T-cell (primary cell): ENCODE results near the gene TPRA1. TPM values are rescaled to one million over a fixed set of nuclear protein-coding genes. Genes with fewer than 3 reads are reported as not detected.

Experiments used
- ATAC-seq, 4 experiments: fragments of 200-7000 bp in 3 of 4; fragments of 150-1000 bp in 1 of 4; cut with Tn5 transposase; replicated peaks in 1 of 4; 1 replicate in 3 of 4; 2 replicates in 1 of 4; pipeline ENCODE4 v1.10.0; 2021; ENCODE audit warnings: moderate library complexity in 3 of 4, mild to moderate bottlenecking in 2 of 4, moderate number of reproducible peaks in 1 of 4
- CTCF ChIA-PET, 2 donors: fragments of 300-600 bp; sonication (Branson Sonifier 250); formaldehyde crosslinking; loops; one replicate each; lab custom pipeline; 2022; ENCODE audit warnings: antibody characterized with exemption in 2 of 2; lab: Charles Lee
- POLR2A ChIA-PET, 2 donors: fragments of 300-600 bp; sonication (Branson Sonifier 250); formaldehyde crosslinking; loops; one replicate each; lab custom pipeline; 2022; ENCODE audit warnings: antibody characterized with exemption in 2 of 2; lab: Charles Lee
- DNase-seq, 35 experiments: peaks; one replicate each; pipeline versions ENCODE4 v3.0.0 to v3.0.0-alpha.2; 2013 to 2023
- H3K27ac ChIP-seq: one replicate; pipeline ENCODE4 v1.5.1; 2013; ENCODE audit warnings: low read length
- H3K27me3 ChIP-seq, 2 experiments: replicated peaks in 1 of 2; 1 replicate in 1 of 2; 2 replicates in 1 of 2; pipeline versions ENCODE4 v1.6.1 to v1.7.0; 2013; ENCODE audit warnings: low read length in 1 of 2, mixed read lengths in 1 of 2; ENCODE audit not compliant: control insufficient read depth in 2 of 2, insufficient read depth in 2 of 2; ENCODE audit errors: extremely low read depth in 1 of 2
- H3K36me3 ChIP-seq, 2 donors: 1 replicate in 1 of 2; 2 replicates in 1 of 2; pipeline versions ENCODE4 v1.6.1 to v1.7.0; 2013; ENCODE audit warnings: low read length in 1 of 2; ENCODE audit not compliant: control insufficient read depth in 2 of 2, insufficient read depth in 1 of 2; ENCODE audit errors: extremely low read depth in 1 of 2
- H3K4me1 ChIP-seq, 2 experiments: 1 replicate in 1 of 2; 2 replicates in 1 of 2; pipeline versions ENCODE4 v1.6.1 to v1.7.0; 2013; ENCODE audit warnings: low read length in 2 of 2, mixed read lengths in 1 of 2; ENCODE audit not compliant: insufficient read depth in 2 of 2, control insufficient read depth in 1 of 2; ENCODE audit errors: extremely low read depth in 1 of 2
- H3K4me3 ChIP-seq, 2 donors: 1 replicate in 1 of 2; 2 replicates in 1 of 2; pipeline versions ENCODE4 v1.5.1 to v1.7.0; 2013; ENCODE audit warnings: mild to moderate bottlenecking in 2 of 2, low read length in 1 of 2, moderate library complexity in 1 of 2; ENCODE audit not compliant: control insufficient read depth in 1 of 2; ENCODE audit errors: extremely low read depth in 1 of 2
- H3K9me3 ChIP-seq: 2 replicates; pipeline ENCODE4 v1.7.0; 2013
- H3K27ac Mint-ChIP-seq, 2 donors: one replicate each; pipeline ENCODE4 v1.8.0; 2020 to 2021; ENCODE audit warnings: mild to moderate bottlenecking in 2 of 2, mixed read lengths in 2 of 2
- H3K27me3 Mint-ChIP-seq, 2 donors: one replicate each; pipeline ENCODE4 v1.8.0; 2021 to 2022; ENCODE audit warnings: mixed read lengths in 2 of 2
- H3K36me3 Mint-ChIP-seq: one replicate; pipeline ENCODE4 v1.8.0; 2021; ENCODE audit warnings: mixed read lengths
- H3K4me1 Mint-ChIP-seq, 3 donors: one replicate each; pipeline ENCODE4 v1.8.0; 2020 to 2022; ENCODE audit warnings: mixed read lengths in 3 of 3, mild to moderate bottlenecking in 1 of 3
- H3K4me3 Mint-ChIP-seq, 3 donors: one replicate each; pipeline ENCODE4 v1.8.0; 2020 to 2022; ENCODE audit warnings: mild to moderate bottlenecking in 3 of 3, mixed read lengths in 3 of 3, moderate library complexity in 3 of 3
- H3K9me3 Mint-ChIP-seq, 3 donors: one replicate each; pipeline ENCODE4 v1.8.0; 2020 to 2022; ENCODE audit warnings: mixed read lengths in 3 of 3
- WGBS: methylation state at CpG from one replicate; pipeline ENCODE4 v1.1.5; 2013; ENCODE audit warnings: missing lambda C conversion rate; ENCODE audit not compliant: insufficient coverage; 5-methylcytosine and 5-hydroxymethylcytosine counted together
- total RNA-seq, 35 experiments: library from RNA in 6 of 35; stranded (reverse) in 6 of 35; fragments of 120-200 nt in 1 of 35; gene quantifications; one replicate each; pipeline versions ENCODE4 v1.2.1 to v1.2.4 and lab custom pipeline; 2013 to 2026

The TPRA1 gene
- total RNA-seq, 5 donors from 2014 or later (not counting 1 experiment from before 2014, with no cell fraction given): 17.1 to 38.4 (median 34.6) TPM

DNA sequence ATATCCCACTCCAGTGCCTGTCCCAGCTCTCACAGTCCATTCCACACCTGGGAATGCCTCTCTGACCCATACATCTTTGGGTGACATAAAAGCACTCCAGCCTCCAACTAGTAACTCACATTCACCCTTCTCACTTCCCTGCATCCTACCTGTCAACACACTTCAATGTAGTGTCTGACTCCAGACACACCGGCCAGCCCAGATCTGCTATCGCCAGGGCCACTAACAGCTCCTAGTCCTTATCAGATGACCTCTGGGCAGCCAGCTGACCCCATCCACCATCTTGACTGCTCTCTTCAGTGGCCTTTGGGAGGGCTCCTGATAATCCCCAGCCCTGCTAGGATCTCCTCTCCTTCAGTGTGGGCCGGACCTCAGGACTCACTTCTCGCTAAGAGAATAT, 4.8 kb upstream of the TPRA1 start:
- H3K27me3 ChIP-seq: no peaks in the 10 kb centered on the region
- H3K9me3 ChIP-seq: no peaks in the 10 kb centered on the region
- POLR2A ChIA-PET: no interaction called here
- no peaks in the 10 kb centered on the region for H3K9me3 Mint-ChIP-seq
- H3K27ac Mint-ChIP-seq: no peak overlapping the region
- no peaks in the 10 kb centered on the region for H3K27me3 Mint-ChIP-seq
- no peak overlapping the region for H3K4me3 ChIP-seq
- 100% methylated on average over 2 of the region's 4 CpGs for WGBS
- no peaks in the 10 kb centered on the region for H3K36me3 ChIP-seq
- H3K4me1 Mint-ChIP-seq: peaks cover 15 to 35% (median 35%) of the 10 kb centered on the region in 3 donors
- no peak for DNase-seq
- H3K4me3 Mint-ChIP-seq: no peak overlapping the region
- no peak for ATAC-seq
- no peak overlapping the region for H3K27ac ChIP-seq
- CTCF ChIA-PET: no interaction called here
- H3K4me1 ChIP-seq: peaks cover 9 to 27% of the 10 kb centered on the region in 2 experiments
- no peaks in the 10 kb centered on the region for H3K36me3 Mint-ChIP-seq

DNA sequence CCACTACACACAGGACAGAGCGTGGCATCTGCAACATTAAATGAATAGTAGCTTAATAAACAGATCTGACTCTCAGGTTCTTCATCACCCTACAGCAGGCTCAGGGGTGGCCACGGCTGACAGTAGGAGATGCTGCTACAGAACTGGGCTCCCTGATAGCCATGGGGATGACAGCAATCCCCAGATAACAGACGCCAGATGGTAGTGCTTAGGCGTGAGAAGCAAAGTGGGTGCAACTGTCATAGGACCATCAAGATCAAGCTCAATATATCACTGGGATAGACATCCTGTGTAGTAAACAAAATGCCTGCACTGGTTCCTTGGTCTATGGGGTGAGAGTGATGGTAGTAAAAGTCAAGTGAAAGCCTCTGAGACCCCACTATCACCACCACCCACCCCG, 2.6 kb upstream of the TPRA1 start:
- Mint-ChIP-seq H3K4me3 (peak overlapping the region in 1 of 3 donors; percentile 37), H3K27me3 (no peaks in the 10 kb centered on the region), H3K27ac (no peak overlapping the region), H3K9me3 (no peaks in the 10 kb centered on the region), H3K4me1 (peaks cover 23 to 40% (median 33%) of the 10 kb centered on the region in 3 donors), H3K36me3 (no peaks in the 10 kb centered on the region)
- WGBS: 90% methylated on average over 2 of the region's 5 CpGs
- ATAC-seq: no peak
- no peak for DNase-seq
- POLR2A ChIA-PET: no interaction called here
- Histone ChIP-seq H3K4me1 (peaks cover 14 to 34% of the 10 kb centered on the region in 2 experiments), H3K9me3 (no peaks in the 10 kb centered on the region), H3K27ac (no peak overlapping the region), H3K4me3 (no peak overlapping the region), H3K27me3 (no peaks in the 10 kb centered on the region), H3K36me3 (no peaks in the 10 kb centered on the region)
- CTCF ChIA-PET: interaction anchor here in 1 of 2 donors (0.6 kb wide), 1 partner anchor 1392 kb away, joined by 3 read pairs; no protein-coding TSS in a partner anchor

DNA sequence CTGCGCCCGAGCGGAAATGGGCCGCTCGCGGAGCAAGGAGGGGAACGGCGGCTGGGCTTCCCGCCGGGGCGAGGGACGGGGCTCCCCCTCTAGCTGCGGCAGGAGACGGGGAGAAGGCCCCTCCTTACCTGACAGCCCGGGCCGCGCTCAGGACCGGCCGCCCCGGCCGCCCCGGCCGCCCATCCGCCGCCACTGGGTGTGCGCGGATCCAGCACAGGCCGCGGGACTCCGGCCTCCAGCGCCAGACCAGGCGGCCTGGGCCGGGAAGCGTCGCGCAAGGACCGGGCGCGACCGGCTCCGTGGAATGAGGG, 296 bp downstream of the TPRA1 start:
- DNase-seq: peak in 12 of 35 experiments; percentile 6 to 51 (median 20)
- Histone ChIP-seq H3K27ac (peak overlapping the region; percentile 54), H3K4me1 (peaks cover 14 to 34% of the 10 kb centered on the region in 2 experiments), H3K9me3 (no peaks in the 10 kb centered on the region), H3K36me3 (no peaks in the 10 kb centered on the region), H3K4me3 (peak overlapping the region; percentile 82 to 87), H3K27me3 (no peaks in the 10 kb centered on the region)
- ATAC-seq: peak; percentile 36 to 40 (median 36)
- Mint-ChIP-seq H3K4me3 (peak overlapping the region; percentile 95 to 98 (median 98)), H3K36me3 (no peaks in the 10 kb centered on the region), H3K27me3 (no peaks in the 10 kb centered on the region), H3K27ac (peak overlapping the region in 1 of 2 donors; percentile 98), H3K9me3 (no peaks in the 10 kb centered on the region), H3K4me1 (peaks cover 31 to 47% (median 42%) of the 10 kb centered on the region in 3 donors)
- POLR2A ChIA-PET: no interaction called here
- WGBS: 0% methylated on average over 41 of the region's 41 CpGs
- CTCF ChIA-PET: interaction anchor here in 1 of 2 donors (1.0 to 2.2 kb wide), 2 partner anchors 9 to 15 kb away, joined by 4 to 9 read pairs; no protein-coding TSS in a partner anchor

DNA sequence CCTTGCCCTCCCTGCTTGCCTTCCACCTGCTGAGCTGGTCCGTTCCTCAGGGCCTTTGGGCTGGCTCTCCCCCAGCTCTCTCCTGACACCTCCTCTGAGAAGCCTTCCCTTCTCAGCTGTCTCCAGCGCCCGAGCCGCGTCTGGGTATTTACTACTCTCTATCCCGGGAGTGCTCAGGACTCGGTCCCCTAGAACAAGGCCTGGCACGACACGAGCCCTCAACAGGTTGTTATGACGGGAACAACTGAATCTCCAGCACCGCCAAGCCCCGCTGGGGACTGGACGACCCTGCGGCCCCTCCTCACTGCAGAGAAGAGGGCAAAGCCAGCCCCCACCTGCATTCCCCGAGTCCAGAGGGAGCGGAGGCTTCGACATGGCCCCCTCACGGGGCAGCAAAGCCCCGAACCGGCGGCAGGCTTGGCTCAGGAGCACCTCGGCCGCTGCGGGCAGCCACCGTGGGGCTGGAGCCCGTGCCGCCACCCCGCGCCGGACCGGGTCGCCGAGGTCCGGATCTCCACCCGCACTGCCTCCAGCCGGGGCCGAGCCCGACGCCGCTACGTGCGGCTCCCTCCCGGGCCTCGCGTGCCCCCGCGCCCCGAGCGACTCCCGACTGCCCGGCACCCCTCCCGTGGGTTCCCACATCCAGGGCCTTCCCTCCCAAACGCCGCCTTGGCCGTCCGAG, 792 bp downstream of the TPRA1 start:
- H3K4me1 Mint-ChIP-seq: peaks cover 36 to 52% (median 47%) of the 10 kb centered on the region in 3 donors
- H3K4me1 ChIP-seq: peaks cover 14 to 34% of the 10 kb centered on the region in 2 experiments
- ChIA-PET CTCF (interaction anchor here (0.7 to 2.2 kb wide), 3 partner anchors 14 to 15 kb away, joined by 3 to 9 read pairs (median 3); no protein-coding TSS in a partner anchor), POLR2A (interaction anchor here in 1 of 2 donors (1.0 kb wide), 1 partner anchor 8 kb away, joined by 5 read pairs; no protein-coding TSS in a partner anchor)
- H3K36me3 Mint-ChIP-seq: no peaks in the 10 kb centered on the region
- H3K9me3 Mint-ChIP-seq: no peaks in the 10 kb centered on the region
- no peak overlapping the region for H3K27ac ChIP-seq
- no peaks in the 10 kb centered on the region for H3K9me3 ChIP-seq
- DNase-seq (peak in 5 of 35 experiments; percentile 5 to 24 (median 17)), ATAC-seq (peak in 3 of 4 experiments; percentile 0 to 5 (median 1))
- no peaks in the 10 kb centered on the region for H3K36me3 ChIP-seq
- no peaks in the 10 kb centered on the region for H3K27me3 ChIP-seq
- WGBS: 4% methylated on average over 56 of the region's 56 CpGs
- peak overlapping the region; percentile 95 to 98 (median 98) for H3K4me3 Mint-ChIP-seq
- peak overlapping the region; percentile 78 to 89 for H3K27ac Mint-ChIP-seq
- peak overlapping the region; percentile 82 to 87 for H3K4me3 ChIP-seq
- H3K27me3 Mint-ChIP-seq: no peaks in the 10 kb centered on the region

DNA sequence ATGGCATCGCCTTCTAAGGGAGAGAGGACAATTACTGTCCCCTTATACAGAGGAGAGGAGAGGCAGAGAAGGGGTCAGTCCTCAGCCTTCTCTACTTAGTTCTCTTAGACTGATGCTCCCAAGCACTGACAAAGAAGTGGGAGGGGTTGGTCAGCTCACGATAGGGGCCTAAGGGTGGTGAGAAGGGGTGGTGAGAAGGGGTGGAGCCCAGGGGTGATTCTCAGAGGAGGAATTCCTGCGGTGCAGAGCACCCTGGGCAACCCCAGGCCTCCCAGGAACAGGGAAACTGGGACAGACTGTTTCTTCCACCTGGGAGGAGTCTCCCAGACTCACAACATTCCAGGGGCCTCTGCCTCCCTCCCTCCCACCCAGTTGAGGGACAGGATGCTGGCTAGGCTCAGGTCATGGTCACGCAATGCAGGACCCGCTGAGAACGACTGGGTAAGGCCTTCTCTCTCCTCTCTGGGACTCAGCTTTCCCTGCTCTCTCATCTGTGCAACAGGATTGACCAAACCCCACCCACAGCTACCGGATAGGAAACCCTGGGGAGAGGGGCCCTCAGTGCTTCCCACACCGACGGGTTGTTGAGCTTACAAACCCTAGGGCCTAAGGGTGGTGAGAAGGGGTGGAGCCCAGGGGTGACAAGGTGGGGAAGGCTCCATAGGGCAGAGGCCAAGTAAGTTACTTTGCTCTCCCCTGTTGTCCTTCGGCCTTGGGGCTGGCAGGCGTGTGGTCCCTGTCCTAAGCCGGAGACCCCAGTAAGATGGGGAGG, 1.5 kb downstream of the TPRA1 start:
- Histone ChIP-seq H3K4me1 (peaks cover 14 to 34% of the 10 kb centered on the region in 2 experiments), H3K27ac (no peak overlapping the region), H3K4me3 (peak overlapping the region; percentile 82 to 87), H3K36me3 (no peaks in the 10 kb centered on the region), H3K9me3 (no peaks in the 10 kb centered on the region), H3K27me3 (no peaks in the 10 kb centered on the region)
- POLR2A ChIA-PET: interaction anchor here (0.5 to 1.0 kb wide), 2 partner anchors 8 to 1730 kb away, joined by 3 to 5 read pairs; no protein-coding TSS in a partner anchor
- WGBS: 36% methylated on average over 5 of the region's 12 CpGs
- no peaks in the 10 kb centered on the region for H3K9me3 Mint-ChIP-seq
- H3K27me3 Mint-ChIP-seq: no peaks in the 10 kb centered on the region
- H3K27ac Mint-ChIP-seq: peak overlapping the region; percentile 78 to 89
- CTCF ChIA-PET: interaction anchor here (0.5 to 2.2 kb wide), 7 partner anchors 9 to 1343 kb away, joined by 3 to 9 read pairs (median 3); partner anchors contain the start of gene MCM2 (in 1 of the 2)
- ATAC-seq (no peak), DNase-seq (peak in 2 of 35 experiments; percentile 4 to 21)
- peaks cover 39 to 55% (median 51%) of the 10 kb centered on the region in 3 donors for H3K4me1 Mint-ChIP-seq
- H3K36me3 Mint-ChIP-seq: no peaks in the 10 kb centered on the region
- peak overlapping the region; percentile 83 to 98 (median 85) for H3K4me3 Mint-ChIP-seq

DNA sequence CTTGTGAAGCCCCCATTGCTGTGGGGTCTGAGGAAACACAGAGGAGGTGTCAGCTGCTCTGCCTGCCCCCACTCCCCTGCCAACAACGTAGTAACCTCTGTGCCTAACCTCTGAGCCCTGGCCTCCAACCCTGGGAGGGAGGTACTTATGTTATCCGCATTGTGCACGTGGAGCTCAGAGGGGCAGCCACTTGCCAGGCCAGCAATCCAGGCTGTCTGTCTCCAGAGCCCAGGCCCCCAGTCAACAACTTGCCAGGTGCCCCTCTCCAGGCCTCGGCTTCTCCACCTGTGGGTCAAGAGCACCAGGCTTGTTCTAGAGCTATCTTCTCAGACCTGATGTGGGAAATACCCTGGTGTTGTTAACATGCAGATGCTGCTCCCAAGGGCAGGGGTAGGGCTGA, 2.7 kb downstream of the TPRA1 start:
- ChIA-PET POLR2A (interaction anchor here in 1 of 2 donors (0.6 kb wide), 1 partner anchor 9 kb away, joined by 3 read pairs; no protein-coding TSS in a partner anchor), CTCF (interaction anchor here in 1 of 2 donors (0.6 kb wide), 1 partner anchor 34 kb away, joined by 3 read pairs; no protein-coding TSS in a partner anchor)
- no peaks in the 10 kb centered on the region for H3K9me3 ChIP-seq
- Mint-ChIP-seq H3K4me1 (peaks cover 39 to 54% (median 51%) of the 10 kb centered on the region in 3 donors), H3K27me3 (no peaks in the 10 kb centered on the region), H3K9me3 (no peaks in the 10 kb centered on the region), H3K27ac (no peak overlapping the region), H3K4me3 (no peak overlapping the region), H3K36me3 (no peaks in the 10 kb centered on the region)
- no peak overlapping the region for H3K4me3 ChIP-seq
- no peaks in the 10 kb centered on the region for H3K36me3 ChIP-seq
- ATAC-seq (no peak), DNase-seq (no peak)
- H3K27ac ChIP-seq: no peak overlapping the region
- WGBS: 97% methylated on average over 3 of the region's 4 CpGs
- peaks cover 14 to 34% of the 10 kb centered on the region in 2 experiments for H3K4me1 ChIP-seq
- no peaks in the 10 kb centered on the region for H3K27me3 ChIP-seq
